GM23338 (cell line): ENCODE data around the gene SUSD3. TPM values are rescaled to one million over a fixed set of nuclear protein-coding genes. Genes with fewer than 3 reads are reported as not detected.

Experiments used
- ATAC-seq: fragments of 200-7000 bp; cut with Tn5 transposase; 3 replicates; pipeline ENCODE4 v1.9.1; 2020
- DNase-seq: peaks from one replicate; pipeline ENCODE4 v3.0.0-alpha.2; 2015; ENCODE audit warnings: low spot score
- H2AFZ ChIP-seq: fragments of 200-600 bp; sonication (generic); 2 replicates; pipeline ENCODE4 v1.8.0; 2016; ENCODE audit warnings: antibody characterized with exemption, mild to moderate bottlenecking, moderate library complexity
- H3F3A ChIP-seq: fragments of 200-600 bp; sonication (generic); replicated peaks from 2 replicates; pipeline ENCODE4 v1.8.0; 2017; ENCODE audit warnings: antibody characterized with exemption, mixed run types, low read depth
- H3K27ac ChIP-seq: fragments of 200-600 bp; sonication (generic); 2 replicates; pipeline ENCODE4 v1.6.1; 2016; ENCODE audit warnings: low read depth
- H3K27me3 ChIP-seq: fragments of 200-600 bp; sonication (generic); 2 replicates; pipeline ENCODE4 v1.8.0; 2016; ENCODE audit warnings: mild to moderate bottlenecking, mixed run types, moderate library complexity; ENCODE audit not compliant: insufficient read depth
- H3K36me3 ChIP-seq: fragments of 200-600 bp; sonication (generic); 2 replicates; pipeline ENCODE4 v1.8.0; 2016; ENCODE audit warnings: mild to moderate bottlenecking; ENCODE audit not compliant: insufficient read depth
- H3K4me1 ChIP-seq: fragments of 200-600 bp; sonication (generic); 2 replicates; pipeline ENCODE4 v1.8.0; 2016; ENCODE audit warnings: mild to moderate bottlenecking, moderate library complexity; ENCODE audit not compliant: insufficient read depth
- H3K4me2 ChIP-seq: fragments of 200-600 bp; sonication (generic); 2 replicates; pipeline ENCODE4 v1.7.1; 2017; ENCODE audit warnings: mixed run types
- H3K4me3 ChIP-seq: fragments of 200-600 bp; sonication (generic); 2 replicates; pipeline ENCODE4 v1.6.1; 2016; ENCODE audit warnings: mixed run types
- H3K79me2 ChIP-seq: fragments of 200-600 bp; sonication (generic); replicated peaks from 2 replicates; pipeline ENCODE4 v1.8.0; 2017; ENCODE audit warnings: mild to moderate bottlenecking; ENCODE audit not compliant: insufficient read depth
- H3K9me2 ChIP-seq: fragments of 200-600 bp; sonication (generic); 2 replicates; pipeline ENCODE4 v1.8.0; 2017; ENCODE audit not compliant: insufficient read depth
- H4K20me1 ChIP-seq: fragments of 200-600 bp; sonication (generic); replicated peaks from 2 replicates; pipeline ENCODE4 v1.8.0; 2017; ENCODE audit warnings: mild to moderate bottlenecking; ENCODE audit not compliant: insufficient read depth
- H3K27ac Mint-ChIP-seq: 2 replicates; pipeline ENCODE4 v1.8.0; 2020; ENCODE audit warnings: inconsistent platforms, mild to moderate bottlenecking, moderate library complexity, mixed read lengths
- H3K27me3 Mint-ChIP-seq: 3 replicates; pipeline ENCODE4 v1.8.0; 2022; ENCODE audit warnings: low read depth, mild to moderate bottlenecking, moderate library complexity, mixed read lengths, inconsistent platforms; ENCODE audit not compliant: insufficient read depth, poor library complexity
- H3K36me3 Mint-ChIP-seq: 3 replicates; pipeline ENCODE4 v1.8.0; 2021; ENCODE audit warnings: low read depth, mild to moderate bottlenecking, inconsistent platforms, moderate library complexity, mixed read lengths
- H3K4me1 Mint-ChIP-seq: 3 replicates; pipeline ENCODE4 v1.8.0; 2020; ENCODE audit warnings: mild to moderate bottlenecking, inconsistent platforms, mixed read lengths
- H3K4me3 Mint-ChIP-seq: 3 replicates; pipeline ENCODE4 v1.8.0; 2021; ENCODE audit warnings: moderate library complexity, mild to moderate bottlenecking, inconsistent platforms, mixed read lengths
- H3K9me3 Mint-ChIP-seq: 3 replicates; pipeline ENCODE4 v1.8.0; 2020; ENCODE audit warnings: moderate library complexity, mild to moderate bottlenecking, inconsistent platforms, mixed read lengths
- CTCF ChIP-seq, 2 experiments: fragments of 200-600 bp in 1 of 2; sonication (generic) in 1 of 2; conservative IDR thresholded peaks; 2 replicates each; pipeline versions ENCODE4 v1.5.1 to v1.6.1; 2016 to 2017; ENCODE audit warnings: antibody characterized with exemption in 2 of 2, low read depth in 2 of 2, mild to moderate bottlenecking in 2 of 2, moderate library complexity in 1 of 2
- ETS1 ChIP-seq: IDR thresholded peaks from 2 replicates; pipeline ENCODE4 v1.6.1; 2016; ENCODE audit warnings: antibody characterized with exemption
- JUNB ChIP-seq: IDR thresholded peaks from one replicate; pipeline ENCODE4 v1.6.1; 2016; ENCODE audit warnings: antibody characterized with exemption; ENCODE audit not compliant: unreplicated experiment
- STAT1 ChIP-seq: IDR thresholded peaks from one replicate; pipeline ENCODE4 v1.6.1; 2016; ENCODE audit warnings: antibody characterized with exemption; ENCODE audit not compliant: unreplicated experiment
- ZNF331 ChIP-seq: fragments of 250-450 bp; sonication (Bioruptor Pico); IDR thresholded peaks from 2 replicates; pipeline ENCODE4 v1.5.0; 2020; ENCODE audit warnings: low read depth, mild to moderate bottlenecking, moderate library complexity
- polyA plus RNA-seq: library from polyadenylated mRNA; unstranded; fragments of >200 nt; fragmentation: Nextera tagmentation; extraction: Ambion mirVana; gene quantifications from 2 replicates; pipeline ENCODE4 v1.2.1, GENCODE V29; 2016
- total RNA-seq: library from RNA; depleted of rRNA; stranded (reverse); fragments of >200 nt; shearing (Covaris generic); gene quantifications from 2 replicates; pipeline ENCODE4 v1.2.3, GENCODE V29; 2014
- TF ChIP-seq, protein P1 (sequence below): fragments of 250-450 bp; sonication (Bioruptor Pico); IDR thresholded peaks from 2 replicates; pipeline ENCODE4 v1.5.0; 2020; ENCODE audit warnings: mild to moderate bottlenecking, moderate library complexity

The SUSD3 gene
- total and polyA plus RNA-seq, 2 experiments from 2014 or later: 6.9 to 20.1 TPM

DNA sequence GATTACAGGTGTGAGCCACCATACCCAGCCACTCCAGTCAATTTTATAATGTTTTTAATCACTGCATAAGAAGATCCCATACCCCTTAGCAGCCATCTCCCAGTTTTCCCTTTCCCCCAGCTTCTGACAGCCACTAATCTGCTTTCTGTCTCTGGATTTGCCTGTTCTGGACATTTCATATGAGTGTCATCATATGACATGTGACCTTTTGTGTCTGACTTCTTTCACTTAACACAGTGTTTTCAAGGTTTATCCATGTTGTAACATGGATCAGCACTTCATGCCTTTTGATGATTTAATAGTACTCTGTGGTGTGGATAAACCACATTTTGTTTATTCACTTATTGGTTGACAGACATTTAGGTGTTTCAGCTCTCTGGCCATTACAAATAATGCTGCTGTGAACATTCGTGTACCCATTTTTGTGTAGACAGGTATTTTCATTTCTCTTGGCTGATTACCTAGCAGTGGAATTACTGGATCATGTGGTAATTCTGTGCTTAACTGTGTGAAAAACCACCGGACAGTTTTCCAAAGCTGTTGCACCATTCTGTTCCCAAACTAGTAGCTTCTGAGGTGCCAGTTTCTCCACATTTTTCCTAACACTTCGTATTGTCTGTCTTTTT, 8.6 kb downstream of the SUSD3 start:
- DNase-seq: no peak
- Histone ChIP-seq H3K9me2 (no peaks in the 10 kb centered on the region), H4K20me1 (no peaks in the 10 kb centered on the region), H2AFZ (no peak overlapping the region), H3K79me2 (no peaks in the 10 kb centered on the region), H3K4me2 (no peak overlapping the region), H3K36me3 (no peaks in the 10 kb centered on the region), H3K4me3 (no peak overlapping the region), H3K27me3 (no peaks in the 10 kb centered on the region), H3F3A (no peaks in the 10 kb centered on the region), H3K27ac (no peak overlapping the region), H3K4me1 (no peaks in the 10 kb centered on the region)
- TF ChIP-seq, protein P1, sequence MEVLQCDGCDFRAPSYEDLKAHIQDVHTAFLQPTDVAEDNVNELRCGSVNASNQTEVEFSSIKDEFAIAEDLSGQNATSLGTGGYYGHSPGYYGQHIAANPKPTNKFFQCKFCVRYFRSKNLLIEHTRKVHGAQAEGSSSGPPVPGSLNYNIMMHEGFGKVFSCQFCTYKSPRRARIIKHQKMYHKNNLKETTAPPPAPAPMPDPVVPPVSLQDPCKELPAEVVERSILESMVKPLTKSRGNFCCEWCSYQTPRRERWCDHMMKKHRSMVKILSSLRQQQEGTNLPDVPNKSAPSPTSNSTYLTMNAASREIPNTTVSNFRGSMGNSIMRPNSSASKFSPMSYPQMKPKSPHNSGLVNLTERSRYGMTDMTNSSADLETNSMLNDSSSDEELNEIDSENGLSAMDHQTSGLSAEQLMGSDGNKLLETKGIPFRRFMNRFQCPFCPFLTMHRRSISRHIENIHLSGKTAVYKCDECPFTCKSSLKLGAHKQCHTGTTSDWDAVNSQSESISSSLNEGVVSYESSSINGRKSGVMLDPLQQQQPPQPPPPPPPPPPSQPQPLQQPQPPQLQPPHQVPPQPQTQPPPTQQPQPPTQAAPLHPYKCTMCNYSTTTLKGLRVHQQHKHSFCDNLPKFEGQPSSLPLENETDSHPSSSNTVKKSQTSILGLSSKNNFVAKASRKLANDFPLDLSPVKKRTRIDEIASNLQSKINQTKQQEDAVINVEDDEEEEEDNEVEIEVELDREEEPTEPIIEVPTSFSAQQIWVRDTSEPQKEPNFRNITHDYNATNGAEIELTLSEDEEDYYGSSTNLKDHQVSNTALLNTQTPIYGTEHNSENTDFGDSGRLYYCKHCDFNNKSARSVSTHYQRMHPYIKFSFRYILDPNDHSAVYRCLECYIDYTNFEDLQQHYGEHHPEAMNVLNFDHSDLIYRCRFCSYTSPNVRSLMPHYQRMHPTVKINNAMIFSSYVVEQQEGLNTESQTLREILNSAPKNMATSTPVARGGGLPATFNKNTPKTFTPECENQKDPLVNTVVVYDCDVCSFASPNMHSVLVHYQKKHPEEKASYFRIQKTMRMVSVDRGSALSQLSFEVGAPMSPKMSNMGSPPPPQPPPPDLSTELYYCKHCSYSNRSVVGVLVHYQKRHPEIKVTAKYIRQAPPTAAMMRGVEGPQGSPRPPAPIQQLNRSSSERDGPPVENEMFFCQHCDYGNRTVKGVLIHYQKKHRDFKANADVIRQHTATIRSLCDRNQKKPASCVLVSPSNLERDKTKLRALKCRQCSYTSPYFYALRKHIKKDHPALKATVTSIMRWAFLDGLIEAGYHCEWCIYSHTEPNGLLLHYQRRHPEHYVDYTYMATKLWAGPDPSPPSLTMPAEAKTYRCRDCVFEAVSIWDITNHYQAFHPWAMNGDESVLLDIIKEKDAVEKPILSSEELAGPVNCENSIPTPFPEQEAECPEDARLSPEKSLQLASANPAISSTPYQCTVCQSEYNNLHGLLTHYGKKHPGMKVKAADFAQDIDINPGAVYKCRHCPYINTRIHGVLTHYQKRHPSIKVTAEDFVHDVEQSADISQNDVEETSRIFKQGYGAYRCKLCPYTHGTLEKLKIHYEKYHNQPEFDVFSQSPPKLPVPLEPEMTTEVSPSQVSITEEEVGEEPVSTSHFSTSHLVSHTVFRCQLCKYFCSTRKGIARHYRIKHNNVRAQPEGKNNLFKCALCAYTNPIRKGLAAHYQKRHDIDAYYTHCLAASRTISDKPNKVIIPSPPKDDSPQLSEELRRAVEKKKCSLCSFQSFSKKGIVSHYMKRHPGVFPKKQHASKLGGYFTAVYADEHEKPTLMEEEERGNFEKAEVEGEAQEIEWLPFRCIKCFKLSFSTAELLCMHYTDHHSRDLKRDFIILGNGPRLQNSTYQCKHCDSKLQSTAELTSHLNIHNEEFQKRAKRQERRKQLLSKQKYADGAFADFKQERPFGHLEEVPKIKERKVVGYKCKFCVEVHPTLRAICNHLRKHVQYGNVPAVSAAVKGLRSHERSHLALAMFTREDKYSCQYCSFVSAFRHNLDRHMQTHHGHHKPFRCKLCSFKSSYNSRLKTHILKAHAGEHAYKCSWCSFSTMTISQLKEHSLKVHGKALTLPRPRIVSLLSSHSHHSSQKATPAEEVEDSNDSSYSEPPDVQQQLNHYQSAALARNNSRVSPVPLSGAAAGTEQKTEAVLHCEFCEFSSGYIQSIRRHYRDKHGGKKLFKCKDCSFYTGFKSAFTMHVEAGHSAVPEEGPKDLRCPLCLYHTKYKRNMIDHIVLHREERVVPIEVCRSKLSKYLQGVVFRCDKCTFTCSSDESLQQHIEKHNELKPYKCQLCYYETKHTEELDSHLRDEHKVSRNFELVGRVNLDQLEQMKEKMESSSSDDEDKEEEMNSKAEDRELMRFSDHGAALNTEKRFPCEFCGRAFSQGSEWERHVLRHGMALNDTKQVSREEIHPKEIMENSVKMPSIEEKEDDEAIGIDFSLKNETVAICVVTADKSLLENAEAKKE (CRISPR knock-in tag): no peak
- TF ChIP-seq ZNF331: no peak
- TF ChIP-seq STAT1: no peak
- TF ChIP-seq JUNB: no peak
- TF ChIP-seq ETS1: no peak
- no peak for TF ChIP-seq CTCF (conservative IDR thresholded peaks at IDR 0.05; ENCODE audit: low read depth in 2 of 2)
- Mint-ChIP-seq H3K4me1 (peaks cover 6% of the 10 kb centered on the region), H3K27me3 (peaks cover 13% of the 10 kb centered on the region), H3K27ac (no peak overlapping the region), H3K36me3 (no peaks in the 10 kb centered on the region), H3K9me3 (no peaks in the 10 kb centered on the region; the same call in 2 of the 3 replicates), H3K4me3 (no peak overlapping the region)
- ATAC-seq: no peak
